Measurements from ENCODE around the gene PNPLA1.

GRCh38 chr6:36333171-36333895 lies 63.5 kb downstream of the PNPLA1 start:
- TF ChIP-seq CTCF (IDR thresholded peaks at IDR 0.05; ENCODE audit: low read length) (no peak), EZH2 (IDR thresholded peaks at IDR 0.05; ENCODE audit: borderline replicate concordance, low read length) (no peak)

All from OCI-LY1 (cell line).